ENCODE results near the gene IRS4.

IRS4 gene

GRCh38 chrX:108736509-108737479 lies at the start of gene IRS4:
Gene IRS4 (minus strand): TSS chrX:108736563.
- POLR2A ChIA-PET = interaction anchor here (1.4 to 2.1 kb wide), 2 partner anchors 11 to 16 kb away, joined by 5 to 10 read pairs; no protein-coding TSS in a partner anchor
- peak; percentile 66 for DNase-seq (ENCODE audit: extremely low spot score)
- CTCF ChIA-PET = no interaction called here
- TF ChIP-seq L3MBTL2 (conservative IDR thresholded peaks at IDR 0.05) (peak; percentile 77), PKNOX1 (IDR thresholded peaks at IDR 0.05) (peak; percentile 93), CTBP1 (IDR thresholded peaks at IDR 0.05; ENCODE audit: borderline replicate concordance) (no peak), FOXK2 (IDR thresholded peaks at IDR 0.05) (no peak), BHLHE40 (IDR thresholded peaks at IDR 0.05; ENCODE audit: borderline replicate concordance) (no peak)

- CTCF ChIA-PET = no interaction called here
- TF ChIP-seq ARNT (IDR thresholded peaks at IDR 0.05) (no peak), ZNF384 (IDR thresholded peaks at IDR 0.05) (no peak), PKNOX1 (IDR thresholded peaks at IDR 0.05) (no peak), FOXK2 (IDR thresholded peaks at IDR 0.05) (no peak), FOXA1 (IDR thresholded peaks at IDR 0.05) (no peak), L3MBTL2 (conservative IDR thresholded peaks at IDR 0.05) (no peak), HDGF (IDR thresholded peaks at IDR 0.05; ENCODE audit: borderline replicate concordance) (no peak), SUZ12 (IDR thresholded peaks at IDR 0.05) (no peak), BHLHE40 (IDR thresholded peaks at IDR 0.05; ENCODE audit: borderline replicate concordance) (no peak), CTBP1 (IDR thresholded peaks at IDR 0.05; ENCODE audit: borderline replicate concordance) (no peak), NFRKB (IDR thresholded peaks at IDR 0.05) (no peak), FOXM1 (IDR thresholded peaks at IDR 0.05; ENCODE audit: borderline replicate concordance) (no peak), LEF1 (IDR thresholded peaks at IDR 0.05; ENCODE audit: borderline replicate concordance) (no peak), TARDBP (IDR thresholded peaks at IDR 0.05) (no peak), ELF4 (IDR thresholded peaks at IDR 0.05) (no peak)
- POLR2A ChIA-PET = no interaction called here
- no peak for DNase-seq (ENCODE audit: extremely low spot score)
Measured at GRCh38 chrX:108772549-108772948, 36.2 kb upstream of the IRS4 start.

GRCh38 chrX:108763559-108763958 lies 27.2 kb upstream of the IRS4 start:
- TF ChIP-seq SUZ12 (IDR thresholded peaks at IDR 0.05) (no peak), FOXK2 (IDR thresholded peaks at IDR 0.05) (no peak), FOXM1 (IDR thresholded peaks at IDR 0.05; ENCODE audit: borderline replicate concordance) (no peak), PKNOX1 (IDR thresholded peaks at IDR 0.05) (no peak), LEF1 (IDR thresholded peaks at IDR 0.05; ENCODE audit: borderline replicate concordance) (no peak), CTBP1 (IDR thresholded peaks at IDR 0.05; ENCODE audit: borderline replicate concordance) (no peak), ELF4 (IDR thresholded peaks at IDR 0.05) (no peak), ARNT (IDR thresholded peaks at IDR 0.05) (no peak), TARDBP (IDR thresholded peaks at IDR 0.05) (no peak)
- ChIA-PET CTCF (no interaction called here), POLR2A (no interaction called here)
- no peak for DNase-seq (ENCODE audit: extremely low spot score)

- TF ChIP-seq NFRKB (IDR thresholded peaks at IDR 0.05) (no peak), LEF1 (IDR thresholded peaks at IDR 0.05; ENCODE audit: borderline replicate concordance) (no peak), SUZ12 (IDR thresholded peaks at IDR 0.05) (no peak), SP1 (IDR thresholded peaks at IDR 0.05) (no peak), L3MBTL2 (conservative IDR thresholded peaks at IDR 0.05) (no peak), FOXK2 (IDR thresholded peaks at IDR 0.05) (no peak), ZNF384 (IDR thresholded peaks at IDR 0.05) (no peak), HDGF (IDR thresholded peaks at IDR 0.05; ENCODE audit: borderline replicate concordance) (no peak), CTBP1 (IDR thresholded peaks at IDR 0.05; ENCODE audit: borderline replicate concordance) (no peak), TARDBP (IDR thresholded peaks at IDR 0.05) (no peak)
- ChIA-PET POLR2A (no interaction called here), CTCF (no interaction called here)
- DNase-seq (ENCODE audit: extremely low spot score) = no peak
Measured at GRCh38 chrX:108740299-108740774, 4.0 kb upstream of the IRS4 start.

- CTCF ChIA-PET = no interaction called here
- no peak for DNase-seq (ENCODE audit: extremely low spot score)
- POLR2A ChIA-PET = no interaction called here
- TF ChIP-seq SUZ12 (IDR thresholded peaks at IDR 0.05) (no peak), ZNF384 (IDR thresholded peaks at IDR 0.05) (no peak), FOXA1 (IDR thresholded peaks at IDR 0.05) (no peak), PKNOX1 (IDR thresholded peaks at IDR 0.05) (no peak), SP1 (IDR thresholded peaks at IDR 0.05) (no peak), FOXM1 (IDR thresholded peaks at IDR 0.05; ENCODE audit: borderline replicate concordance) (no peak), LEF1 (IDR thresholded peaks at IDR 0.05; ENCODE audit: borderline replicate concordance) (no peak), TARDBP (IDR thresholded peaks at IDR 0.05) (no peak), ARNT (IDR thresholded peaks at IDR 0.05) (no peak), NFRKB (IDR thresholded peaks at IDR 0.05) (no peak), ELF4 (IDR thresholded peaks at IDR 0.05) (no peak), BHLHE40 (IDR thresholded peaks at IDR 0.05; ENCODE audit: borderline replicate concordance) (no peak), CTBP1 (IDR thresholded peaks at IDR 0.05; ENCODE audit: borderline replicate concordance) (no peak), HDGF (IDR thresholded peaks at IDR 0.05; ENCODE audit: borderline replicate concordance) (no peak)
Measured at GRCh38 chrX:108737754-108738153, 1.4 kb upstream of the IRS4 start.
